Erythroblast (primary cell): ENCODE measurements around the gene CWC27.

ENCODE experiments used
- GATA1 ChIP-seq: IDR thresholded peaks from 2 replicates; pipeline ENCODE4 v1.6.1; 2011; ENCODE audit warnings: low read depth, mild to moderate bottlenecking, control low read depth, low read length, moderate library complexity
- POLR2A ChIP-seq: IDR thresholded peaks from 2 replicates; pipeline ENCODE4 v1.6.1; 2011; ENCODE audit warnings: mild to moderate bottlenecking, low read length

GRCh38 chr5:65061250-65061973 is 292.7 kb downstream of the CWC27 start:
- TF ChIP-seq POLR2A: no peak
- no peak for TF ChIP-seq GATA1
